ENCODE measurements around the gene CTRB2.

CTRB2 gene

DNA sequence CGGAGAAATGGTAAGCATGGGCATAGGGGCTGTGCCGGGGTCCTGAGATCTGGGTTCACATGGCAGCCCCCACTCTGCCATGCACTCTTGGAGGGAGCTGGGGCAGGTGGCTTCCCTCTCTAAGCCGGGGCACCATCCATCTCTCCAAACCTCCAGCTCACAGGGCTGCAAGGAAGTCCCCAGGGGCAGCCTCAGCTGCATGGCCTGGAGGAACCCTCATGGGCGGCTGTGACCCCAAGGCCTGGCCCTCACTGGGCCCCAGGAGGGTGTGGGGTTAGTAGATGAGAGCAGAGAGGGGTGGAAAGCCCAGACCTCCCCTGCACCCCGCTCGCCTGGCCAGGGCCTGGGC, 2.6 kb downstream of the CTRB2 start:
- in situ Hi-C loops (cut with HindIII; ENCODE audit: low sequenced_read_pairs), result no loop called here
- TF ChIP-seq CTCF (IDR thresholded peaks at IDR 0.05; ENCODE audit: low read depth, low read length), result no peak
- no peak overlapping the region for H3K4me3 ChIP-seq (ENCODE audit: low read depth, low read length)
- DNase-seq (ENCODE audit: low read depth, low spot score), result no peak

DNA sequence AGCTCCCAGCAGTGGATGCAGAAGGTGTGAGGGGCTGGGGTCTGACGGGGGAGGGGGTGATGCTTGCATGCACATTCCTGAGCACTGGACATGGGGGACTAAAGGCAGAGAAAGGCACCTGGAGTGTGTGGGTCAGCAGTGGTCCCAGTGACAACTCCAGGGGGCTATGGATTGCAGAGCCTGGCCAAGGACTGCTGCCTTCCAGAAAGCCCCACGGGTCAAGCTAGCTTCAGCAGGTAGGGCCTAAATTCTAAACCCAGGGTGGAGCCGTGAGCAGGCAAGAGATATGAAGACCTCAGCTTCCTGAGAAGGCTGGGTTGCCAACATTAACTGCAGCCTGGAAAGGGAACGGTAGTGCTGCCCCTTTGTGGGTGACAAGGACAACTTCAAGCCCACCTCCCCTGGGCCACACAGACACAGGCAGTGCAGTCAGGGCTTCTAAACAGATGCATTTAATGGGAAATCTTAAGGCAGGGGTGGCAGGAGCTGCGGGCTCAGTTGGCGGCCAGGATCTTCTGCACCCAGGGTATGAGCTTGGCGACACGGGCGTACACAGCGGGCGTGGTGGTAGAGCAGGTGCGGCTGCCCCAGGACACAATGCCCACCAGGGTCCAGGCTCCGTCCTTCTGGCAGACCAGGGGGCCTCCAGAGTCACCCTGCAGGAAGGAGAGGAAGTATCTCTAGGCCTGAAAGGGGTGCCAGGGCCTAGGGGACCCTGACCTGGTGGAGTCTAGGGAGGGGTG, 3.1 kb downstream of the CTRB2 start:
- in situ Hi-C loops (cut with HindIII; ENCODE audit: low sequenced_read_pairs), result no loop called here
- no peak for TF ChIP-seq CTCF (IDR thresholded peaks at IDR 0.05; ENCODE audit: low read depth, low read length)
- H3K4me3 ChIP-seq (ENCODE audit: low read depth, low read length), result no peak overlapping the region
- DNase-seq (ENCODE audit: low read depth, low spot score), result no peak

- H3K4me3 ChIP-seq (ENCODE audit: low read depth, low read length), result no peak overlapping the region
- no peak for DNase-seq (ENCODE audit: low read depth, low spot score)
- TF ChIP-seq CTCF (IDR thresholded peaks at IDR 0.05; ENCODE audit: low read depth, low read length), result no peak
- in situ Hi-C loops (cut with HindIII; ENCODE audit: low sequenced_read_pairs), result no loop called here
Observed at GRCh38 chr16:75203096-75203495, 3.9 kb downstream of the CTRB2 start.

- TF ChIP-seq CTCF (IDR thresholded peaks at IDR 0.05; ENCODE audit: low read depth, low read length), result no peak
- no peak for DNase-seq (ENCODE audit: low read depth, low spot score)
- no peak overlapping the region for H3K4me3 ChIP-seq (ENCODE audit: low read depth, low read length)
- in situ Hi-C loops (cut with HindIII; ENCODE audit: low sequenced_read_pairs), result no loop called here
Observed at GRCh38 chr16:75202069-75202590, 4.8 kb downstream of the CTRB2 start.

DNA sequence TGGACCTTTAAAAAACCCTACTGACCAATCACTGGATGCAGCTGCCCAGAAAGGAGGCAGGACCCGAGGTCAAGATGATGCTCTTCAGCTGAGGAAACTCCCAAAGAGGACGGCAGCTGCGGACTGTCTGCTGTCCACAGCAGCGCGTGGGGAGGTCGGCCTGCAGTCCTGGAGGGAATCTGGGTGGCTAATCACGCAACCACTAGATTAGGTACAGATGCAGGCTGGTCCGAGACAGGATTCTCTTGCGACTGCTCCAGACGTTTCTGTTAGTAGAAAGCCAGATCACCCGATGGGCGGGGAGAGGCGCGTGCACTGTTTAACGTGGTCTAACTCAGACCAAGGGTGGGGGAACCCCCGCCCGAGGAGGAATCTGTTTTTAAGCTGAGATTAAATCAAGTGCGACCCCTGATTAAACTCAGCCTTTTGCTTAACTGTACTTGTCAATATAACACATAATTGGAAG, 8.8 kb downstream of the CTRB2 start:
- no peak overlapping the region for H3K4me3 ChIP-seq (ENCODE audit: low read depth, low read length)
- TF ChIP-seq CTCF (IDR thresholded peaks at IDR 0.05; ENCODE audit: low read depth, low read length), result no peak
- DNase-seq (ENCODE audit: low read depth, low spot score), result no peak
- in situ Hi-C loops (cut with HindIII; ENCODE audit: low sequenced_read_pairs), result no loop called here

DNA sequence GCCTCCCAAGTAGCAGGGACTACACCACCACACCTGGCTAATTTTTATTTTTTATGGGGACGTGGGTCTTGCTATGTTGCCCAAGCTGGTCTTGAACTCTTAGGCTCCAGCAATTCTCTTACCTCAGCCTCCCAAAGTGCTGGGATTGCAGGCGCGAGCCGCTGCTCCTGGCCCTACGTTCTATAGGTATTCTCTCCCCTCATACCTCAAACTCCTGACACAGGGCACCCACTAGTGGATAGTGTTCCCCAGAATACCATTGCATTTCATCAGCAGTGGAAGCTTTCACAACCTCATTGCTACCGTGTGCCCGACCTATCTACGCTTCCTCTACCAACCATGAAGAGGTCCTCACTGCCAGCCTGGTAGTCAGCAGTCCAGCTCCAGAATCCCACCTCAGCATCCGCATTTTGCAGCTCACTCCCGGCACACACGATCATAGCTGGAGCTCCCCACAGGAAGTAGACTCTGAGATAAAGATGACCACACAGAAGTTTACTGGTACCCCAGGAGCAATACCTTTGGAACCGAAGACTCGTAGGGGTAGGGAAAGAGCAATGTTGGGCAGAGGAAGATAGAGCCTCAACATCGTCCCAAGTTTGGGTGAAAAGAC, 9.3 kb downstream of the CTRB2 start:
- in situ Hi-C loops (cut with HindIII; ENCODE audit: low sequenced_read_pairs), result no loop called here
- H3K4me3 ChIP-seq (ENCODE audit: low read depth, low read length), result no peak overlapping the region
- TF ChIP-seq CTCF (IDR thresholded peaks at IDR 0.05; ENCODE audit: low read depth, low read length), result no peak
- DNase-seq (ENCODE audit: low read depth, low spot score), result no peak
